Epithelial cell of alveolus of lung (primary cell): Measurements from ENCODE around the gene NBPF9. TPM values are rescaled to one million over a fixed set of nuclear protein-coding genes. Genes with fewer than 3 reads are reported as not detected.

Experiments
- total RNA-seq: library from RNA; depleted of rRNA; stranded (reverse); fragments of >200 nt; gene quantifications from 2 replicates; pipeline ENCODE4 v1.2.1, GENCODE V29; 2015

NBPF9 gene
- 12.8 and 14.4 TPM in 2 replicates for total RNA-seq

GRCh38 chr1:149103109-149104081, at the start of gene NBPF9:
TSS of gene NBPF9 (minus strand) at chr1:149103551. CDS start at chr1:149082139, 21,412 bp downstream.

